H9 (cell line): ENCODE results near the gene TAF13. TPM values are rescaled to one million over a fixed set of nuclear protein-coding genes. Genes with fewer than 3 reads are reported as not detected.

Experiments used
- DNase-seq: peaks from one replicate; pipeline ENCODE4 v3.0.0-alpha.2; 2017
- H2AFZ ChIP-seq: one replicate; pipeline ENCODE4 v1.6.1; 2013; ENCODE audit warnings: mild to moderate bottlenecking, low read length, control low read depth, moderate library complexity
- H2AK5ac ChIP-seq: 2 replicates; pipeline ENCODE4 v1.6.1; 2013; ENCODE audit warnings: low read length, control low read depth, mixed read lengths; ENCODE audit not compliant: insufficient read length
- H2BK120ac ChIP-seq: one replicate; pipeline ENCODE4 v1.6.1; 2013; ENCODE audit warnings: low read depth, mild to moderate bottlenecking, low read length, control low read depth, inconsistent platforms; ENCODE audit not compliant: poor library complexity, severe bottlenecking
- H2BK12ac ChIP-seq: 2 replicates; pipeline ENCODE4 v1.6.1; 2013; ENCODE audit warnings: low read length, control low read depth, mixed read lengths, low read depth; ENCODE audit not compliant: insufficient read length
- H2BK15ac ChIP-seq: 2 replicates; pipeline ENCODE4 v1.6.1; 2013; ENCODE audit warnings: low read depth, low read length, control low read depth
- H2BK20ac ChIP-seq: one replicate; pipeline ENCODE4 v1.6.1; 2013; ENCODE audit warnings: low read depth, mild to moderate bottlenecking, low read length, control low read depth, inconsistent platforms; ENCODE audit not compliant: poor library complexity, severe bottlenecking
- H2BK5ac ChIP-seq: 2 replicates; pipeline ENCODE4 v1.6.1; 2013; ENCODE audit warnings: low read length, control low read depth, mixed read lengths; ENCODE audit not compliant: insufficient read length
- H3K14ac ChIP-seq: 2 replicates; pipeline ENCODE4 v1.6.1; 2013; ENCODE audit warnings: low read length, control low read depth; ENCODE audit not compliant: insufficient read depth
- H3K18ac ChIP-seq: 2 replicates; pipeline ENCODE4 v1.6.1; 2013; ENCODE audit warnings: low read depth, mild to moderate bottlenecking, mixed read lengths, low read length, control low read depth; ENCODE audit not compliant: insufficient read length
- H3K23ac ChIP-seq: 2 replicates; pipeline ENCODE4 v1.6.1; 2013; ENCODE audit warnings: low read length, control low read depth, mixed read lengths, low read depth; ENCODE audit not compliant: insufficient read length
- H3K23me2 ChIP-seq: 2 replicates; pipeline ENCODE4 v1.6.1; 2013; ENCODE audit warnings: low read depth, mild to moderate bottlenecking, mixed read lengths, low read length, control low read depth; ENCODE audit not compliant: insufficient read length, poor library complexity, severe bottlenecking
- H3K27ac ChIP-seq: 2 replicates; pipeline ENCODE4 v1.5.1; 2013; ENCODE audit warnings: low read length, control low read depth, mixed read lengths, low read depth; ENCODE audit not compliant: insufficient read length
- H3K27me3 ChIP-seq: 2 replicates; pipeline ENCODE4 v1.6.1; 2013; ENCODE audit warnings: low read length, control low read depth, inconsistent platforms; ENCODE audit not compliant: insufficient read depth
- H3K4ac ChIP-seq: 2 replicates; pipeline ENCODE4 v1.6.1; 2013; ENCODE audit warnings: low read depth, mild to moderate bottlenecking, control low read depth, inconsistent platforms, low read length, moderate library complexity
- H3K4me1 ChIP-seq: 2 replicates; pipeline ENCODE4 v1.6.1; 2013; ENCODE audit warnings: low read length, control low read depth, inconsistent platforms; ENCODE audit not compliant: insufficient read depth
- H3K4me2 ChIP-seq: 2 replicates; pipeline ENCODE4 v1.6.1; 2013; ENCODE audit warnings: low read length, control low read depth, mixed read lengths; ENCODE audit not compliant: insufficient read length, insufficient read depth
- H3K56ac ChIP-seq: 2 replicates; pipeline ENCODE4 v1.6.1; 2013; ENCODE audit warnings: low read depth, mild to moderate bottlenecking, mixed read lengths, low read length, control low read depth; ENCODE audit not compliant: insufficient read length
- H3K79me1 ChIP-seq: 2 replicates; pipeline ENCODE4 v1.6.1; 2013; ENCODE audit warnings: low read depth, mild to moderate bottlenecking, moderate library complexity, low read length, control low read depth, inconsistent platforms; ENCODE audit not compliant: insufficient read depth, poor library complexity, severe bottlenecking
- H3K79me2 ChIP-seq: 2 replicates; pipeline ENCODE4 v1.6.1; 2013; ENCODE audit warnings: low read length, control low read depth, inconsistent platforms; ENCODE audit not compliant: insufficient read depth
- H3K9ac ChIP-seq: 2 replicates; pipeline ENCODE4 v1.6.1; 2013; ENCODE audit warnings: low read length, control low read depth, mixed read lengths; ENCODE audit not compliant: insufficient read length; ENCODE audit errors: extremely low read depth
- H3K9me3 ChIP-seq: one replicate; pipeline ENCODE4 v1.6.1; 2013; ENCODE audit warnings: low read depth, low read length, inconsistent platforms; ENCODE audit not compliant: control insufficient read depth
- H3T11ph ChIP-seq: one replicate; pipeline ENCODE4 v1.6.1; 2013; ENCODE audit warnings: mild to moderate bottlenecking, low read length, control low read depth, inconsistent platforms
- H4K20me1 ChIP-seq: one replicate; pipeline ENCODE4 v1.6.1; 2013; ENCODE audit not compliant: control insufficient read depth, insufficient read length, insufficient read depth
- H4K5ac ChIP-seq: 2 replicates; pipeline ENCODE4 v1.6.1; 2013; ENCODE audit warnings: low read depth, mild to moderate bottlenecking, mixed read lengths, low read length, control low read depth; ENCODE audit not compliant: insufficient read length
- H4K8ac ChIP-seq: replicated peaks from 2 replicates; pipeline ENCODE4 v1.6.1; 2013; ENCODE audit warnings: low read length, control low read depth, mixed read lengths, low read depth; ENCODE audit not compliant: insufficient read length
- H4K91ac ChIP-seq: 2 replicates; pipeline ENCODE4 v1.6.1; 2013; ENCODE audit warnings: low read depth, mild to moderate bottlenecking, moderate library complexity, mixed read lengths, low read length, control low read depth; ENCODE audit not compliant: insufficient read length
- H3K27ac Mint-ChIP-seq, 3 experiments: 2 replicates in 2 of 3; 3 replicates in 1 of 3; pipeline ENCODE4 v1.8.0; 2020 to 2021; ENCODE audit warnings: mixed read lengths in 3 of 3, mild to moderate bottlenecking in 1 of 3, moderate library complexity in 1 of 3
- H3K27me3 Mint-ChIP-seq: 2 replicates; pipeline ENCODE4 v1.8.0; 2021; ENCODE audit warnings: low read depth, mild to moderate bottlenecking, moderate library complexity, mixed read lengths
- H3K36me3 Mint-ChIP-seq, 3 experiments: 2 replicates in 2 of 3; 3 replicates in 1 of 3; pipeline ENCODE4 v1.8.0; 2020 to 2021; ENCODE audit warnings: low read depth in 3 of 3, mixed read lengths in 3 of 3; ENCODE audit not compliant: insufficient read depth in 1 of 3
- H3K4me1 Mint-ChIP-seq, 2 experiments: 2 replicates each; pipeline ENCODE4 v1.8.0; 2020; ENCODE audit warnings: mixed read lengths in 2 of 2
- H3K4me3 Mint-ChIP-seq, 2 experiments: 2 replicates in 1 of 2; 3 replicates in 1 of 2; pipeline ENCODE4 v1.8.0; 2020 to 2021; ENCODE audit warnings: mild to moderate bottlenecking in 2 of 2, mixed read lengths in 2 of 2, moderate library complexity in 1 of 2
- H3K9me3 Mint-ChIP-seq, 2 experiments: 2 replicates in 1 of 2; 3 replicates in 1 of 2; pipeline ENCODE4 v1.8.0; 2020; ENCODE audit warnings: mild to moderate bottlenecking in 2 of 2, mixed read lengths in 2 of 2, moderate library complexity in 1 of 2
- CTCF ChIP-seq: fragments of 200-600 bp; sonication (generic); conservative IDR thresholded peaks from 3 replicates; pipeline ENCODE4 v1.8.0; 2021; ENCODE audit warnings: antibody characterized with exemption, mild to moderate bottlenecking
- WGBS: extraction: QIAGEN DNeasy Blood & Tissue Kit; methylation state at CpG from one replicate; pipeline ENCODE4 v1.1.7; 2013; ENCODE audit warnings: missing lambda C conversion rate, low lambda C conversion rate, mixed read lengths; ENCODE audit not compliant: insufficient read length; ENCODE audit errors: extremely low coverage; 5-methylcytosine and 5-hydroxymethylcytosine counted together
- total RNA-seq: library from RNA; stranded (reverse); gene quantifications from 2 replicates; pipeline ENCODE4 v1.2.1, GENCODE V29; 2021

TAF13 gene
- total RNA-seq, 1 experiment from 2014 or later, result 50.9 TPM

DNA sequence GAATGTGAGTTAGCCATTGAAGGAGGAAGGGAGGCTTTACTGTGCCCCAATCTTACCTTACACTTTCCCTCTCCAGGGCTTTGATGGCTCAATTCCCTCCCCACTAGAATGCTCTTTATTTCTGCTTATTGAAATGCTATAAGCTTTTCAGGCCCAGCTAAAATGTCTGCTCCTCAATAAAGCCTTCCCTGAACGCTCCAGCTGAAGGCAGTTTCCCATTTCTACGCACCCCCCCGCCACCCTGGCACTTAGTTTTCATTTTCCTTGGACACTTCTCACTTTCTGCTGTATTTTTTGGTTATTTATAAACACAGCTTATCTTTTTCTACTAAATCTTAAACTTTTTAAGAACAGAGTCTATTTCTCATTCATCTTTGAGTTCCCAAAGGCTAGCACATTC is 7.7 kb upstream of the TAF13 start:
- no peak overlapping the region for H2BK12ac ChIP-seq
- no peaks in the 10 kb centered on the region for H3K27me3 ChIP-seq
- H2BK20ac ChIP-seq, result no peak overlapping the region
- H3K4me1 Mint-ChIP-seq, result peaks cover 24% of the 10 kb centered on the region in 2 experiments
- peaks cover 2% of the 10 kb centered on the region; the same call in 1 of the 2 replicates for H3K4me1 ChIP-seq
- H4K91ac ChIP-seq, result no peak overlapping the region
- no peaks in the 10 kb centered on the region for H3K79me2 ChIP-seq
- no peak overlapping the region for H4K5ac ChIP-seq
- H3K9me3 ChIP-seq, result no peaks in the 10 kb centered on the region
- H3K23me2 ChIP-seq, result no peaks in the 10 kb centered on the region
- no peak overlapping the region for H2BK5ac ChIP-seq
- no peak overlapping the region for H3K9ac ChIP-seq
- H3K14ac ChIP-seq, result no peak overlapping the region
- DNase-seq, result no peak
- no peak overlapping the region for H2BK120ac ChIP-seq
- H3K4me2 ChIP-seq, result no peak overlapping the region
- no peak overlapping the region for H2BK15ac ChIP-seq
- no peaks in the 10 kb centered on the region for H4K20me1 ChIP-seq
- H3K23ac ChIP-seq, result no peak overlapping the region
- no peak overlapping the region for H3K56ac ChIP-seq
- no peak overlapping the region for H3K27ac ChIP-seq
- TF ChIP-seq CTCF, result no peak
- H4K8ac ChIP-seq, result no peak overlapping the region
- H3K4ac ChIP-seq, result no peak overlapping the region
- no peaks in the 10 kb centered on the region for H3K27me3 Mint-ChIP-seq
- H3K79me1 ChIP-seq, result no peaks in the 10 kb centered on the region
- no CpG with 5 or more reads among the region's 3 CpGs for WGBS
- H3K36me3 Mint-ChIP-seq, result peaks cover 0 to 1% (median 0%) of the 10 kb centered on the region in 3 experiments; a peak in 1 of 7 replicates
- no peak overlapping the region for H3K27ac Mint-ChIP-seq
- no peak overlapping the region for H2AFZ ChIP-seq
- H2AK5ac ChIP-seq, result no peak overlapping the region
- no peak overlapping the region for H3T11ph ChIP-seq
- H3K9me3 Mint-ChIP-seq, result peaks cover 0 to 3% of the 10 kb centered on the region in 2 experiments; a peak in 1 of 5 replicates
- H3K4me3 Mint-ChIP-seq, result no peak overlapping the region
- H3K18ac ChIP-seq, result no peak overlapping the region
